ENCODE data around the gene SNX11. TPM values are rescaled to one million over a fixed set of nuclear protein-coding genes. Genes with fewer than 3 reads are reported as not detected.

SNX11 gene
- total RNA-seq, 2 donors from 2014 or later, result 30.5 to 30.6 TPM

DNA sequence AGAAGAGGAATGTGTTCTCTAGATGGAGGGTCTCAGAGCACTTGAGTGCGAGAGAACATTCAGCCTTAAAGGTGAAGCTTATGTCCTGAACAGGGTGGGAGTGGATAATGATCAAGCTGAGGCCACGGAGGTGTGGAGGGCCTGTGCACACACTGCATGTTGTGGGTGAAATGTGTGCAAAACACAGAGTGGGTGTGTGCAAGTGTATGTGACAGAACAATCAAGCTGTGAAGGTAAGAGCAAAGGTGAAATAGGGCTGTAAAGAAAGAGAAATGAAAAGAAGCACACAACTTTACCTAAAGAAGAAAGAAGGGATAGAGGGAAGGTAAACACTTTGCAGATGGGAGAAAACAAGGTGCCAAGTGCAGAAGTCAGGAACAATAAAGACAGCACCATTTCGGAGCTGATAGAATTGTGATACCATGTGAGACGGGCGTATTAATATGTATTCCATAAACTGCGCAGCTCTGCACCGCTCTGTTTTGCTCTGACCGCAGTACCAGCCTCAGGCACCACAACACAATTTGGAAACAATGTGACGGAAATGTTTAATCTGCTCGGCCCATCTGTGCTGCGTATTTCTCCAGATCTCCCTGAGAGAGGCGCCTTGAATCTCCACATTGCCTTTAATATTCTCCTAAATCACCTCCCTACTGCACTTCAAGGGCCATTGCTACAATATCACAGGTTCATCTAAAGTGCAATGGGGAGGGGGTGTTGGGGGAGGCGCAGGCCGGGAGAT lies 40.6 kb downstream of the SNX11 start:
- peaks cover 12% of the 10 kb centered on the region for H3K4me1 Mint-ChIP-seq (ENCODE audit: low read depth)
- H3K4me3 Mint-ChIP-seq, result no peak overlapping the region
- no peaks in the 10 kb centered on the region for H3K27me3 Mint-ChIP-seq (ENCODE audit: low read depth)
- no peaks in the 10 kb centered on the region for H3K36me3 Mint-ChIP-seq (ENCODE audit: insufficient read depth in 2 of 2)
- ATAC-seq (replicated peaks in 1 of 2) (no peak), DNase-seq (no peak)
- no peaks in the 10 kb centered on the region for H3K9me3 Mint-ChIP-seq
- no peak overlapping the region for H3K27ac Mint-ChIP-seq

- no peak overlapping the region for H3K4me3 Mint-ChIP-seq
These were observed 41.6 kb downstream of the SNX11 start for GRCh38 chr17:48148854-48149786.

GRCh38 chr17:48149787-48150463 lies 42.4 kb downstream of the SNX11 start:
- H3K27me3 Mint-ChIP-seq (ENCODE audit: low read depth), result no peaks in the 10 kb centered on the region
- H3K36me3 Mint-ChIP-seq (ENCODE audit: insufficient read depth in 2 of 2), result no peaks in the 10 kb centered on the region
- no peak for ATAC-seq (replicated peaks in 1 of 2)
- H3K4me3 Mint-ChIP-seq, result no peak overlapping the region
- no peak for DNase-seq
- no peak overlapping the region for H3K27ac Mint-ChIP-seq
- H3K9me3 Mint-ChIP-seq, result no peaks in the 10 kb centered on the region
- peaks cover 12% of the 10 kb centered on the region for H3K4me1 Mint-ChIP-seq (ENCODE audit: low read depth)

More at GRCh38 chr17:48148854-48149786, 41.6 kb downstream of the SNX11 start:
- no peak for ATAC-seq (replicated peaks in 1 of 2)
- Mint-ChIP-seq H3K27me3 (ENCODE audit: low read depth) (no peaks in the 10 kb centered on the region), H3K9me3 (no peaks in the 10 kb centered on the region), H3K4me1 (ENCODE audit: low read depth) (peaks cover 12% of the 10 kb centered on the region), H3K36me3 (ENCODE audit: insufficient read depth in 2 of 2) (no peaks in the 10 kb centered on the region), H3K27ac (no peak overlapping the region)
- DNase-seq, result no peak

- ATAC-seq (replicated peaks in 1 of 2), result no peak
- H3K36me3 Mint-ChIP-seq (ENCODE audit: insufficient read depth in 2 of 2), result no peaks in the 10 kb centered on the region
These were observed 43.0 kb downstream of the SNX11 start for GRCh38 chr17:48150597-48151001.

DNA sequence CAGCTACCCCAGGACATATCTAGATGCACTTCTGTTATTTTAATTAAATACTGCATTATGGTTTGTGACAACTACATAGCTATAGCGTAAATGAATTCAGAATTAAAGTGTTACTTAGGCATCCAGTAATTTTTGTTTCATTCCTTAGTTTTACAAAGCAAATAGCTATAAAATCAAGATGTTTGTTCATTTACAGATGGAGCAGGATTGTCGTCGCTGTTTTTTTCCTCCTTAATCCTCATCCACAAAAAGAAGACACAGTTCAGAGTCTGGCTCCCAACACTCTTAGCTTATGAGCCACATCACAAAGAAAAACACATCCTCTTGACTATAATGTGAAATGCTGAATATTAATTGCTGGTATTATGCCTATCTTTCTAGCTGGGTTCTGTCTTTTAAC lies 43.7 kb downstream of the SNX11 start:
- Mint-ChIP-seq H3K27ac (no peak overlapping the region), H3K36me3 (ENCODE audit: insufficient read depth in 2 of 2) (no peaks in the 10 kb centered on the region), H3K27me3 (ENCODE audit: low read depth) (no peaks in the 10 kb centered on the region), H3K4me3 (no peak overlapping the region), H3K4me1 (ENCODE audit: low read depth) (no peaks in the 10 kb centered on the region), H3K9me3 (no peaks in the 10 kb centered on the region)
- ATAC-seq (replicated peaks in 1 of 2) (no peak), DNase-seq (no peak)

More at GRCh38 chr17:48150597-48151001, 43.0 kb downstream of the SNX11 start:
- no peaks in the 10 kb centered on the region for H3K9me3 Mint-ChIP-seq
- no peak overlapping the region for H3K4me3 Mint-ChIP-seq
- H3K4me1 Mint-ChIP-seq (ENCODE audit: low read depth), result peaks cover 6% of the 10 kb centered on the region
- H3K27me3 Mint-ChIP-seq (ENCODE audit: low read depth), result no peaks in the 10 kb centered on the region
- peak overlapping the region; percentile 54 for H3K27ac Mint-ChIP-seq
- no peak for DNase-seq

- Mint-ChIP-seq H3K4me1 (ENCODE audit: low read depth) (no peaks in the 10 kb centered on the region), H3K27ac (no peak overlapping the region), H3K4me3 (no peak overlapping the region), H3K36me3 (ENCODE audit: insufficient read depth in 2 of 2) (no peaks in the 10 kb centered on the region), H3K27me3 (ENCODE audit: low read depth) (no peaks in the 10 kb centered on the region), H3K9me3 (no peaks in the 10 kb centered on the region)
- ATAC-seq (replicated peaks in 1 of 2), result no peak
- no peak for DNase-seq
These were observed 44.7 kb downstream of the SNX11 start for GRCh38 chr17:48152289-48152688.

DNA sequence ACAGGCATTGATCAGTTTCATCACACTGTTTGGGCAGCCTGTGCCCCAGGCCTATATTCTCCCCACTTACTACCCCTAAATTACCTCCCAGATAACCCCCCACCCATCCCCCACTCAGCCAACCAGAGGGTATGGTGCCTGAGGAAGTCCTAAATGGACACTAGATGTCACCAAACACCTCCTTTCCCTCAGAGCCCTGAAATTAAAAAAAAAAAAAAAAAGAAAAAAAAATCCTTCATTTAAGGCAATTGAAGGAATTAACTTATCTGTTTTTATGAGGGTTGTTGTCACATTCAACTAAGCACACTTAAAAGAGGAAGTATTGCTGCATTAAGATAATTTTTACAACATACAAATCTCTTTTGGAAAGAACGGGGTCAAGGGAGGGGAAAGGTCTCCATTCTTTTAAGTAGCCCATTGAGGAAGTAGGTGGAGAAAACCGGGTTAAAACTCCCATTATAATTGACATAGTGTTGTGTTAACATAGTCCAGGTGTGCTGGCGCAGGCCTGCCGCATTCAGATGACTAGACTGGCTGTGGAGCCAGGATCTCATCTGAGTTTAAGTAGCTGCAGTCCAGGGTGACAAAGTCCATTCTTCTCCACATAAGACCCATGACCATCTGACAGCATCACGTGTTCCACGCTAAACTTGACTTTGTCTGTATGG lies 46.3 kb downstream of the SNX11 start:
- Mint-ChIP-seq H3K4me1 (ENCODE audit: low read depth) (no peaks in the 10 kb centered on the region), H3K27ac (no peak overlapping the region), H3K27me3 (ENCODE audit: low read depth) (no peaks in the 10 kb centered on the region), H3K36me3 (ENCODE audit: insufficient read depth in 2 of 2) (peaks cover 0 to under 1% of the 10 kb centered on the region in 2 donors), H3K4me3 (no peak overlapping the region), H3K9me3 (no peaks in the 10 kb centered on the region)
- DNase-seq, result no peak
- ATAC-seq (replicated peaks in 1 of 2), result peak in 1 of 2 donors; percentile 34

DNA sequence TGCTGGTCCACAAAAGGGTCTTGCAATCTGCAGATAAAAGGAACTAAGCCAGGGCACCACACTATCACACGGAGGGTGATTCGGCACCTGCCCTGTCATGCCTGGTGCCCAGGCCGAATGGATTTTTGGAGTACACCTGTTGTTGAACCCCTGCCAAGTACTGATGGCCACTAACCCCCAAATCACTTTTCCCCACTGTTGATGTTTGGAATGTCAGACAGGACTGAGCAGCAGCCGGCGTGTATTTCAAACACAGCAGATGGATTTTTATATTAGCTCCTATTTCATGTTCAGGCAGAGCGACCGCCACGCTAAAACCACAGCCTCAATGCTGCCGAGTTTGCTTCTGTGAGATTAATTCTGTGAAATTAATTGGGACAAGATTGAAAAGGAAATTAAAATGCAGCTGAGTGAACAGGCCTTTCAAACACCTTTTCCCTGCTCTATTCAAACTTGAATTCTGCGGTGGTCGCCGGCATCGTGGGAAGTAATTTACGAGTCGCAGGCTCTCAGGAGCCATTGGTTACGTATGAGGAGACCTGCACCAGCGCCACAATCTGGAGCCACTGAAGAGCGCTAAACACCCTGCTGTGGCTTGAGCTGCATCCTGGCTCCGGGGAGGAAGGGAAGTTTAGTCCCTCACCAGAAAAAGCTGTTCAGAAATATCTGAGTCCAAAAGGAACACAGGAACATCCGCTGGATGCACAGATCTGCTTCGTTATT lies 48.5 kb downstream of the SNX11 start:
- H3K4me3 Mint-ChIP-seq, result no peak overlapping the region
- no peaks in the 10 kb centered on the region for H3K9me3 Mint-ChIP-seq
- no peak for DNase-seq
- H3K4me1 Mint-ChIP-seq (ENCODE audit: low read depth), result no peaks in the 10 kb centered on the region
- peaks cover 0 to 2% of the 10 kb centered on the region in 2 donors for H3K36me3 Mint-ChIP-seq (ENCODE audit: insufficient read depth in 2 of 2)
- H3K27ac Mint-ChIP-seq, result no peak overlapping the region
- no peak for ATAC-seq (replicated peaks in 1 of 2)
- no peaks in the 10 kb centered on the region for H3K27me3 Mint-ChIP-seq (ENCODE audit: low read depth)

DNA sequence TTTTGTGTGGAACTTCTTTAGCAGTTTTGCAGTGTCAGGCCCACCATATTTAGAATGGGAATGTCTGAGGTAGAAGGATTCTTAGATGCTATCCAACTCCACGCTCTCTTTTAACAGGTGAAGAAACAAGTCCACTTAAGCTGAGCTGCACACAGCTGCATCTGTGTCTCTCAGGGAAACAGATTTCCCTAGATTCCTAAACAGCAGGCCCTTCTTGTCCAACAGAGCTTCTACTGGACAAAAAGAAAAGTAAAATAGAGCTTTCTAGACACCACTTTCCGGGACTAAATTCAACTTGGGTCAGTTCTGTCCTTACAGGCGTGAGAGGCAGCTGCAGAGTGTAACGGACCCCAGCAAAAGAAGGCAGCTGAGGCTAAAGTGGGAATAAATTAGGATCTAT lies 51.7 kb downstream of the SNX11 start:
- DNase-seq (no peak), ATAC-seq (replicated peaks in 1 of 2) (no peak)
- H3K4me3 Mint-ChIP-seq, result no peak overlapping the region
- H3K27ac Mint-ChIP-seq, result no peak overlapping the region
- H3K9me3 Mint-ChIP-seq, result no peaks in the 10 kb centered on the region
- peaks cover 9% of the 10 kb centered on the region for H3K4me1 Mint-ChIP-seq (ENCODE audit: low read depth)
- no peaks in the 10 kb centered on the region for H3K27me3 Mint-ChIP-seq (ENCODE audit: low read depth)
- H3K36me3 Mint-ChIP-seq (ENCODE audit: insufficient read depth in 2 of 2), result peaks cover 0 to 6% of the 10 kb centered on the region in 2 donors

GRCh38 chr17:48160177-48161081 lies 52.9 kb downstream of the SNX11 start:
- no peaks in the 10 kb centered on the region for H3K27me3 Mint-ChIP-seq (ENCODE audit: low read depth)
- peaks cover 0 to 6% of the 10 kb centered on the region in 2 donors for H3K36me3 Mint-ChIP-seq (ENCODE audit: insufficient read depth in 2 of 2)
- no peaks in the 10 kb centered on the region for H3K9me3 Mint-ChIP-seq
- H3K27ac Mint-ChIP-seq, result no peak overlapping the region
- ATAC-seq (replicated peaks in 1 of 2) (no peak), DNase-seq (no peak)
- peaks cover 9% of the 10 kb centered on the region for H3K4me1 Mint-ChIP-seq (ENCODE audit: low read depth)
- no peak overlapping the region for H3K4me3 Mint-ChIP-seq

GRCh38 chr17:48161127-48161905 lies 53.8 kb downstream of the SNX11 start:
- Mint-ChIP-seq H3K4me1 (ENCODE audit: low read depth) (peaks cover 9% of the 10 kb centered on the region), H3K27ac (no peak overlapping the region), H3K27me3 (ENCODE audit: low read depth) (no peaks in the 10 kb centered on the region), H3K36me3 (ENCODE audit: insufficient read depth in 2 of 2) (peaks cover 0 to 6% of the 10 kb centered on the region in 2 donors), H3K9me3 (no peaks in the 10 kb centered on the region), H3K4me3 (no peak overlapping the region)
- ATAC-seq (replicated peaks in 1 of 2) (no peak), DNase-seq (no peak)

All from activated T-cell treated with anti-CD3 and anti-CD28 coated beads, Interleukin-2, amount 50 U/mL, for 72 hours (primary cell).